Gastrocnemius medialis (tissue), 4 donors: ENCODE data around the gene MC4R. TPM values are rescaled to one million over a fixed set of nuclear protein-coding genes. Genes with fewer than 3 reads are reported as not detected.
"Not testable (repeated sequence)": the region's sequence is repeated elsewhere in the genome, so short reads cannot be mapped to it uniquely, and the experiment has no call there.

ENCODE experiments used
- ATAC-seq, 2 donors: fragments of 150-250 bp; one replicate each; pipeline ENCODE4 v1.9.1; 2016
- DNase-seq, 2 donors: peaks; one replicate each; pipeline ENCODE4 v3.0.0-alpha.2; 2019
- H3K27ac ChIP-seq, 4 donors: fragments of 200-600 bp; sonication (generic); 1 replicate in 1 of 4; 2 replicates in 3 of 4; pipeline ENCODE4 v1.5.1; 2016 to 2018; ENCODE audit warnings: mild to moderate bottlenecking in 2 of 4, moderate library complexity in 1 of 4
- H3K27me3 ChIP-seq, 3 donors: fragments of 200-600 bp; sonication (generic) in 2 of 3; 1 replicate in 1 of 3; 2 replicates in 2 of 3; pipeline versions ENCODE4 v1.5.1 to v1.6.0; 2016 to 2019; ENCODE audit warnings: mild to moderate bottlenecking in 1 of 3, moderate library complexity in 1 of 3
- H3K36me3 ChIP-seq, 2 donors: fragments of 200-600 bp; sonication (generic) in 1 of 2; one replicate each; pipeline ENCODE4 v1.5.1; 2017 to 2018
- H3K4me1 ChIP-seq, 2 donors: fragments of 200-600 bp; sonication (generic) in 1 of 2; one replicate each; pipeline ENCODE4 v1.5.1; 2016 to 2017; ENCODE audit warnings: mild to moderate bottlenecking in 2 of 2
- H3K4me3 ChIP-seq, 4 donors: fragments of 200-600 bp; sonication (generic) in 3 of 4; 1 replicate in 1 of 4; 2 replicates in 3 of 4; pipeline ENCODE4 v1.5.1; 2016 to 2019; ENCODE audit warnings: mild to moderate bottlenecking in 2 of 4
- H3K9me3 ChIP-seq, 3 donors: fragments of 200-600 bp; sonication (generic) in 2 of 3; 1 replicate in 1 of 3; 2 replicates in 2 of 3; pipeline ENCODE4 v1.5.1; 2016 to 2019
- CTCF ChIP-seq, 5 experiments: fragments of 450-650 bp in 3 of 5; fragments of 200-600 bp in 2 of 5; sonication (generic) in 2 of 5; IDR thresholded peaks in 4 of 5; conservative IDR thresholded peaks in 1 of 5; 1 replicate in 4 of 5; 2 replicates in 1 of 5; pipeline ENCODE4 v1.5.1; 2016 to 2019; ENCODE audit warnings: antibody characterized with exemption in 5 of 5, mild to moderate bottlenecking in 3 of 5, moderate library complexity in 3 of 5
- POLR2A ChIP-seq, 2 donors: fragments of 450-650 bp; IDR thresholded peaks; one replicate each; pipeline ENCODE4 v1.6.1; 2017; ENCODE audit warnings: antibody characterized with exemption in 2 of 2, mild to moderate bottlenecking in 2 of 2, moderate library complexity in 2 of 2
- in situ Hi-C, 4 donors: fragments of 200-750 bp; cut with MboI; loops; one replicate each; pipeline versions ENCODE4 v1.15.0 to v1.8.0; 2017; ENCODE audit warnings: low sequenced_read_pairs in 4 of 4
- intact Hi-C: fragments of 100-400 bp; cut with DNase I; formaldehyde crosslinking; loops from one replicate; pipeline ENCODE4 v1.15.1; 2023; ENCODE audit warnings: low total_unique reads
- total RNA-seq, 4 donors: library from RNA; depleted of rRNA; stranded (reverse); fragments of >200 nt; gene quantifications; one replicate each; pipeline versions ENCODE4 v1.1.0 to v1.2.3, GENCODE V29; 2016

The MC4R gene
- not detected for total RNA-seq

DNA sequence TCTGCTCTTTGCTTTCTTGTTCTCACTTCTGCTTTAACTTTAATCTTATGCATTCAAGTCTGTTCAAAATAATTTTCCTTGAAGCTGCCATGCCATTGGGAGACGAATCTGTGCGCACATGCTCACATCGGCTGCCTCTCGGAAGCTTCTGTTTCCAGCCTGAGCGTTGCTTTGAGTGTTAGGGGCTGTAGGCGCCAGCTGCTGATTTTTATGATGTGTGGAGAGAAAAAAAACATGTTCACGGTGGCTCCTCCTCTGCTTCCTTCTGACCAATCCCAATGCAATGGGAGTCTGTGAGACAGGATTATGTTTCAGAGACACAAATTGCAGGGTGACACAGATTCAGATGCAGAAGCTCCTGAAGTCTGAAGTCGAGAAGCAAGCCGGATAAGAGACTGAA is at the start of gene MC4R:
Gene MC4R (minus strand): TSS at position 180 of the 400 bp plus-strand sequence. CDS start 426 bp downstream, outside the sequence.
- ATAC-seq (peak in 1 of 2 donors; percentile 30), DNase-seq (no peak)
- H3K27ac ChIP-seq, result no peak within 1 kb of the TSS
- no peaks in the 10 kb centered on the region for H3K4me1 ChIP-seq
- no peaks in the 10 kb centered on the region for H3K36me3 ChIP-seq
- no peaks in the 10 kb centered on the region for H3K9me3 ChIP-seq
- in situ Hi-C loops (no loop called here), intact Hi-C loops (no loop called here)
- TF ChIP-seq POLR2A (IDR thresholded peaks at IDR 0.05), result no peak
- TF ChIP-seq CTCF (IDR thresholded peaks at IDR 0.05 in 4 of 5, conservative IDR thresholded peaks at IDR 0.05 in 1 of 5), result no peak
- no peaks in the 10 kb centered on the region for H3K27me3 ChIP-seq
- no peak within 1 kb of the TSS for H3K4me3 ChIP-seq

- intact Hi-C loops, in situ Hi-C loops, ATAC-seq, H3K4me1 ChIP-seq, DNase-seq, H3K27me3 ChIP-seq, H3K36me3 ChIP-seq, H3K27ac ChIP-seq, H3K9me3 ChIP-seq, H3K4me3 ChIP-seq: not testable (repeated sequence)
Observed at GRCh38 chr18:60422306-60422705, 49.7 kb upstream of the MC4R start.

- no peak for DNase-seq
- Histone ChIP-seq H3K36me3 (no peaks in the 10 kb centered on the region), H3K27me3 (no peaks in the 10 kb centered on the region), H3K9me3 (no peaks in the 10 kb centered on the region), H3K27ac (no peak overlapping the region), H3K4me1 (no peaks in the 10 kb centered on the region), H3K4me3 (no peak overlapping the region)
- in situ Hi-C loops, result no loop called here
- no peak for ATAC-seq
- intact Hi-C loops, result no loop called here
- TF ChIP-seq CTCF (IDR thresholded peaks at IDR 0.05 in 4 of 5, conservative IDR thresholded peaks at IDR 0.05 in 1 of 5) (no peak), POLR2A (IDR thresholded peaks at IDR 0.05) (no peak)
Observed at GRCh38 chr18:60421356-60422118, 49.0 kb upstream of the MC4R start.

GRCh38 chr18:60417946-60418345 is 45.4 kb upstream of the MC4R start:
- intact Hi-C loops (no loop called here), in situ Hi-C loops (no loop called here)
- DNase-seq (no peak), ATAC-seq (no peak)
- H3K27me3 ChIP-seq, result no peaks in the 10 kb centered on the region
- TF ChIP-seq POLR2A (IDR thresholded peaks at IDR 0.05) (no peak), CTCF (IDR thresholded peaks at IDR 0.05 in 4 of 5, conservative IDR thresholded peaks at IDR 0.05 in 1 of 5) (no peak)
- no peaks in the 10 kb centered on the region for H3K4me1 ChIP-seq
- H3K9me3 ChIP-seq, result no peaks in the 10 kb centered on the region
- no peak overlapping the region for H3K4me3 ChIP-seq
- no peaks in the 10 kb centered on the region for H3K36me3 ChIP-seq
- no peak overlapping the region for H3K27ac ChIP-seq

- H3K9me3 ChIP-seq, result no peaks in the 10 kb centered on the region
- no peaks in the 10 kb centered on the region for H3K4me1 ChIP-seq
- H3K27ac ChIP-seq, result no peak overlapping the region
- no peak overlapping the region for H3K4me3 ChIP-seq
- no peaks in the 10 kb centered on the region for H3K36me3 ChIP-seq
- DNase-seq, result no peak
- ATAC-seq, result no peak
- TF ChIP-seq POLR2A (IDR thresholded peaks at IDR 0.05), result no peak
- TF ChIP-seq CTCF (IDR thresholded peaks at IDR 0.05 in 4 of 5, conservative IDR thresholded peaks at IDR 0.05 in 1 of 5), result no peak
- H3K27me3 ChIP-seq, result no peaks in the 10 kb centered on the region
- intact Hi-C loops, result no loop called here
- in situ Hi-C loops, result no loop called here
Observed at GRCh38 chr18:60413944-60414547, 41.5 kb upstream of the MC4R start.
